A549 (cell line): ENCODE measurements around the gene MLXIP.

Experiments used
- CHD2 ChIP-seq: fragments of 150-350 bp; IDR thresholded peaks from 2 replicates; pipeline ENCODE4 v1.6.1; 2014; ENCODE audit warnings: low read length; ENCODE audit not compliant: partially characterized antibody
- CTCF ChIP-seq: fragments of >200 bp; sonication (Bioruptor Twin); formaldehyde crosslinking; IDR thresholded peaks from 3 replicates; pipeline ENCODE4 v1.5.1; 2016
- EP300 ChIP-seq, 2 experiments: fragments of >200 bp; sonication (Bioruptor Twin); formaldehyde crosslinking; IDR thresholded peaks; 2 replicates in 1 of 2; 3 replicates in 1 of 2; pipeline ENCODE4 v1.6.1; 2016 to 2017
- NR3C1 ChIP-seq: fragments of >200 bp; sonication (Bioruptor Twin); formaldehyde crosslinking; IDR thresholded peaks from 3 replicates; pipeline ENCODE4 v1.6.1; 2017
- PHF8 ChIP-seq: fragments of 200-600 bp; sonication (generic); IDR thresholded peaks from 2 replicates; pipeline ENCODE4 v1.6.1; 2016; ENCODE audit warnings: low read depth, mild to moderate bottlenecking, antibody characterized with exemption, moderate library complexity, borderline replicate concordance
- USF2 ChIP-seq: fragments of 450-650 bp; IDR thresholded peaks from 2 replicates; pipeline ENCODE4 v1.6.1; 2014; ENCODE audit warnings: antibody characterized with exemption
- ZNF302 ChIP-seq: fragments of 250-450 bp; sonication (Bioruptor Pico); IDR thresholded peaks from 2 replicates; pipeline ENCODE4 v1.9.0; 2021; ENCODE audit warnings: inconsistent platforms, mild to moderate bottlenecking, moderate library complexity

GRCh38 chr12:122150127-122150681 lies 71.6 kb downstream of the MLXIP start:
- TF ChIP-seq PHF8, result no peak
- no peak for TF ChIP-seq CTCF
- TF ChIP-seq NR3C1, result no peak
- TF ChIP-seq ZNF302 (CRISPR knock-in tag), result no peak
- no peak for TF ChIP-seq USF2
- TF ChIP-seq CHD2, result no peak
- no peak for TF ChIP-seq EP300 (IDR thresholded peaks at IDR 0.05)
